ENCODE results near the gene KCNQ4.

Gene KCNQ4

DNA sequence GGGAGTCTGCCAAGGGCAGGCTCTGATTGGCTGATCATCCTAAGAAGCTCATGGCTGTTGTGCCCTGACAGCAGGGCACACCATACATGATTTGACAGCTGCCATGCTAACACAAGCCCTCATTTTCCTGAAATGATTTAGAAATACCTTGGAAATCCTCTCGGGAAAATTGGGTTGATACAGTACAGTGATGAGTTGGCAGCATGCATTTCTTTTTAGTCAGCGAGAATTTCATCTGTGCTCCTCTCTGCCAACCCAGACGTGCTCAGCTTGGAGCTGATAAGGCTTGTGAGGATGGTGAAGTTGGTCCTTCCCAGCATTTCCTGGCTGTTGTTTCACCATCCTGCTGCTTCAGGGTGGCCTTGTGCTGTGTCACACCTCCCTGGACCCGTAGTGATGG, 22.6 kb upstream of the KCNQ4 start:
- no peak overlapping the region for H3K4me3 ChIP-seq (ENCODE audit: control insufficient read depth, low read depth, low read length)
- TF ChIP-seq, protein P1, sequence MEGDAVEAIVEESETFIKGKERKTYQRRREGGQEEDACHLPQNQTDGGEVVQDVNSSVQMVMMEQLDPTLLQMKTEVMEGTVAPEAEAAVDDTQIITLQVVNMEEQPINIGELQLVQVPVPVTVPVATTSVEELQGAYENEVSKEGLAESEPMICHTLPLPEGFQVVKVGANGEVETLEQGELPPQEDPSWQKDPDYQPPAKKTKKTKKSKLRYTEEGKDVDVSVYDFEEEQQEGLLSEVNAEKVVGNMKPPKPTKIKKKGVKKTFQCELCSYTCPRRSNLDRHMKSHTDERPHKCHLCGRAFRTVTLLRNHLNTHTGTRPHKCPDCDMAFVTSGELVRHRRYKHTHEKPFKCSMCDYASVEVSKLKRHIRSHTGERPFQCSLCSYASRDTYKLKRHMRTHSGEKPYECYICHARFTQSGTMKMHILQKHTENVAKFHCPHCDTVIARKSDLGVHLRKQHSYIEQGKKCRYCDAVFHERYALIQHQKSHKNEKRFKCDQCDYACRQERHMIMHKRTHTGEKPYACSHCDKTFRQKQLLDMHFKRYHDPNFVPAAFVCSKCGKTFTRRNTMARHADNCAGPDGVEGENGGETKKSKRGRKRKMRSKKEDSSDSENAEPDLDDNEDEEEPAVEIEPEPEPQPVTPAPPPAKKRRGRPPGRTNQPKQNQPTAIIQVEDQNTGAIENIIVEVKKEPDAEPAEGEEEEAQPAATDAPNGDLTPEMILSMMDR (conservative IDR thresholded peaks at IDR 0.05; ENCODE audit: control insufficient read depth, insufficient read depth, low read depth, low read length) = no peak
- DNase-seq (ENCODE audit: low read depth) = peak; percentile 46

DNA sequence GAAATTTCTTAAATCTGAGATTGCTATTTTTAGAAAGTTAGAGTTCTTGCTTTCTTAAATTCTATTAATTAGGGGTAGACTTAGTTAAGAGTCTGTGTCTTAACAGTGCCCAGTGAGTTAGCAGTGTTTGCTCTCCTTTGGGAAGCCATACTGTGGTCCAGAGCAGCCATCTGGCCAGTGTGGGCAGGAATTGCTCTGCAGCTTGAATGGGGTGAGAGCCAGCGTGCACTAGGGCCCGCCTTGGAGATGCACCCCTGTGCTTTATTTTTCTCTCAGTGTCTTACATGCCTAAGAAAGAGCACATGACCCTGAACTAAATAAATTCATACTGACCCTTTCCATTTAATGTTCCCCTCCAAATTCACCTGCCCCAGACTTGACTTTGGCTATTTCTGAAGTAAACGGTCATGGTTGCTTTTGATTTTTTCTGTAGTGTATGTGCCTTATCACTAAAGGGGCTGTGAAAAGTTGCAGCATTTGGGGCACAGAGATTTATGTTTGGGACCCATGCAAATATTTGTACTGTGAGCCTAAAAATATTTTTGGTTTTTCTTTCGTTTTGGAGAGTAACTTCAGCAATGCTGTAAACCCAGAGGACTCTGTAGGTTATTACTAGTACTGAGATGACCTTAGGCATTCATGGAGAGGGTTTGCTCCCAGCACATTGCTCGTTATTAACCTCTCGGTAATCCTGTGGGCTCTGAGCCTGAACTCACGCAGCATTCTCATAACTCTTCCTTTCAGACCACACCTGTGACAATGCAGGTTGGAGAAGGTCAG, 21.3 kb upstream of the KCNQ4 start:
- no peak for DNase-seq (ENCODE audit: low read depth)
- TF ChIP-seq, protein P1 (conservative IDR thresholded peaks at IDR 0.05; ENCODE audit: control insufficient read depth, insufficient read depth, low read depth, low read length) = no peak
- no peak overlapping the region for H3K4me3 ChIP-seq (ENCODE audit: control insufficient read depth, low read depth, low read length)

DNA sequence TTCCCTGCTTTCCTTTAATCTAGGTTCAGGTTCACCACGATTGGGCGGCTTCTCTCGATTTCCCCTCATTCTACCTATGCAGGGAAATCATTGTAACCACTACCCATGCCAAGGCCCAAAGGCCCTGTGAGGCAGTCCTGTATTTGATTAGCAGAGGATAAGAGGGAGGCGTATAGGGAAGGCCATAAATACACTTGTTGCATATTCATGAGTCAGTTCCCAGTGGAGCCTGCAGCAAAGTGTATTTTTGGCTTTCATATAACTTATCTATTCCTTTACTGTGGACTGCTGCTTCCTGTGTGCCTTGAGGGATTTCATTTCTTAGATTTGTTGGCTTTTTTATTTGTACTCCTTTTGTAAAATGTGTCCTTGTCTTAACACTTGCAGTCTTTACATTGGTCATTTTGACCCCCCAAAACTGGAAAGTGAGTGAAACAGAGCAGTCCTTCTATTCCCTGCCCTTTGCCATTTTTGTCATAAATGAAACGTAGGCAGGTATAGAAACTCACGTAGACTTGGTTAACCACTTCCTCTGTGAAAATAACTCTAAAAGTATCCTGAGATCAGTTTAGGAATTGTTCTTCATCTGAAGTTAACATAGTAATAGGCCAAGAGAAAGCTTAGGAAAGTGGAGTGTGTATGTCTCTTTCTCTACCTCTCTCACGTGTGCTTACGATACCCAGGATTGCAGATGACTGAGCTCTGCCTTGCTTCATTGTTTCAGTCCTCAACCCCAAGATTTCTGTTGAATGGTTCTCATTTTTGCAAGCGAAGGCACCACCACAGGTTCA, 19.6 kb upstream of the KCNQ4 start:
- DNase-seq (ENCODE audit: low read depth) = peak; percentile 12
- TF ChIP-seq, protein P1 (conservative IDR thresholded peaks at IDR 0.05; ENCODE audit: control insufficient read depth, insufficient read depth, low read depth, low read length) = no peak
- no peak overlapping the region for H3K4me3 ChIP-seq (ENCODE audit: control insufficient read depth, low read depth, low read length)

DNA sequence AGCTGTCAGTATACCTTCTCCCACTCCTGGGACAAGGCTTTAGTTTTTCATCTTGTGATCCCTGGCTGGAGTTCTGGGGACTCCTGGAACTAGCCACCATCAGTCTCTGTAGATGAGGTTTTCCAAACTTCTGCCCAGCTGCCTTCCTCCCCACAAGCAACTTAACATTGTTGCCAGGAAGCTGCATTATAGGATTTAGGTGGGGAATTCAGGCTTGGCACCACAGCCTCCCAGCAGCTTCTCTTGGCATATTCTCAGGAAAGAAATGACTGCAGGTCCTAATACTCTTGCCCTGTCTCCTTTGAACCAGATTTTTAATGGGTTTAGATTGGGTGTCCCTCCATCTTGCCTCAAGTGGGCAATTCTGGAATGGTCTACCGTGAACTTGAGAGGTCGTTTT, 18.6 kb upstream of the KCNQ4 start:
- TF ChIP-seq, protein P1 (conservative IDR thresholded peaks at IDR 0.05; ENCODE audit: control insufficient read depth, insufficient read depth, low read depth, low read length) = no peak
- DNase-seq (ENCODE audit: low read depth) = no peak
- no peak overlapping the region for H3K4me3 ChIP-seq (ENCODE audit: control insufficient read depth, low read depth, low read length)

DNA sequence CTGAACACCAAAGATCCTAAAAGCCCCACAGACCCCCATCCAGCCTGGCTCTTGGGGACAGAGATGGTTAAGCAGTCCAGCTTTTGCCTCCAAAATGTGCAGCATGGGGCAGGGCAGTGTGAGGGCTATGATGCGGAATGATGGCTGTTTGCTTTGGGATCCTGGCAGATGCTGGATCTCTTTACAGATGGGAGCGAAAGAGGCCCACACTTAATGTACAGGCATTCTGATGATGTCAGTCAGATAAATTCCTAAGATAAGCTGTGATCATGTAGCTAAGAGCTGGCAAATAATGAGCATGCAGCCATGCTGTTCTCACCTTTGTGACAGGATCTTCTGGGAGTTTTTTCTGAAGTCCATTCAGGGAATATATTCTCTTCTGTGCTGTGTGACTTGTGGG, 17.6 kb upstream of the KCNQ4 start:
- no peak for DNase-seq (ENCODE audit: low read depth)
- TF ChIP-seq, protein P1 (conservative IDR thresholded peaks at IDR 0.05; ENCODE audit: control insufficient read depth, insufficient read depth, low read depth, low read length) = no peak
- no peak overlapping the region for H3K4me3 ChIP-seq (ENCODE audit: control insufficient read depth, low read depth, low read length)

DNA sequence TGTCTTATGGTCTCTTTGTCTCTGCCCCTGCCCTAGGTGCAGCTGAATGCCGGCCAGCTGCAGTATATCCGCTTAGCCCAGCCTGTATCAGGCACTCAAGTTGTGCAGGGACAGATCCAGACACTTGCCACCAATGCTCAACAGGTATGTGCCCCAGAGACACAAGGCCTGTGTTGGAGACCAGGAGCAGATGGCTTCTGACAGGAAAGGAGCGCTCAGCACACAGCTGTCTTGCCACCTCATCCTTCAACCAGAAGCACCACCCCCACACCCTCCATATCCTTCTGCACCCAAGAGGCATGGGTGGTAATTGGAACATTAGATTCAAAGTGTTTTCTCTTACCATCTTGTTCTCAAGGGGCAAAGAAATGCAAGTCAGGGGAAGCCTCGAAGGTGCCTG, 17.0 kb upstream of the KCNQ4 start:
- TF ChIP-seq, protein P1 (conservative IDR thresholded peaks at IDR 0.05; ENCODE audit: control insufficient read depth, insufficient read depth, low read depth, low read length) = no peak
- no peak for DNase-seq (ENCODE audit: low read depth)
- H3K4me3 ChIP-seq (ENCODE audit: control insufficient read depth, low read depth, low read length) = no peak overlapping the region

All from fibroblast of mammary gland (primary cell).